ENCODE data around the gene TMEM132D.

DNA sequence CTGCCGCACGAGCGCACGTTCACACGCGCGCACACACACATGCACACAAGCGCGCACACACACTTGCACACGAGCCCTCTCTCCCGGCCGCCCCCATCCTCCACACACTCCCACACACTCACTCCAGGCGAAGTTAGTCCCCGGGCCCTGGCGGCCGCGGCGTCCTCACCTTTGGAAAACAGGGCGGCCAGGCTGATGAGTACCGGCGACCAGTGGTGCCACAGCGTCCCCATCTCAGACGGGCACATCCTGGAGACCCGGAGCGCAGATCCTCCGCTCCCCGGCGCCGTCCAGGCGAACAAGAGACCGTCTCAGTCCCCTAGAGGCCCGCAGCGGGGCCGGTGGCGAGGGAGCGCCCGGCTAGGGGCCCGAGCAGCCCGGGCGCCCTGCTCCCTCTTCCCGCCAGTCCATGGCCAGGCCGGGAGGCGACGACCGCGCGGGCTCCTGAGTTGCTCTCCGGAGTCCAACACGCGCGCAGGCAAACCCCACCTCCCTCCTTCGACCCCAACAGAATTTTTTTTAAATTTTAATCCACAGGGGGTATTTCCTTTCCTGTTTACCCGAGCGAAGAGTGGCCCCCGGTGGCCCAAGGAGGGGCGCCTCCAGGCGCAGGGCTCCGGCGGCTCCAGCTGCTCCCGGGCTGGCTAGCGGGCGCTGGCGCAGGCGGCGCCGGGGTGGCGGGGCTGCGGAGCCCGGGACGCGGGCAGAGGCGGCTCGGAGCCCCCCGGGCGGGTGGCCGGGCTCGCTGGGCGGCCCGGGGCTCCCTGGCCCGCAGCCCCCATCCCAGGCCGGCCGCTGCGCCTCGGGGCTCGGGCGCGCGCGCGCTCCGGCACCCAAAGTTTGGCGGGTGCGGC is 506 bp downstream of the TMEM132D start:
- TF ChIP-seq, protein P1, sequence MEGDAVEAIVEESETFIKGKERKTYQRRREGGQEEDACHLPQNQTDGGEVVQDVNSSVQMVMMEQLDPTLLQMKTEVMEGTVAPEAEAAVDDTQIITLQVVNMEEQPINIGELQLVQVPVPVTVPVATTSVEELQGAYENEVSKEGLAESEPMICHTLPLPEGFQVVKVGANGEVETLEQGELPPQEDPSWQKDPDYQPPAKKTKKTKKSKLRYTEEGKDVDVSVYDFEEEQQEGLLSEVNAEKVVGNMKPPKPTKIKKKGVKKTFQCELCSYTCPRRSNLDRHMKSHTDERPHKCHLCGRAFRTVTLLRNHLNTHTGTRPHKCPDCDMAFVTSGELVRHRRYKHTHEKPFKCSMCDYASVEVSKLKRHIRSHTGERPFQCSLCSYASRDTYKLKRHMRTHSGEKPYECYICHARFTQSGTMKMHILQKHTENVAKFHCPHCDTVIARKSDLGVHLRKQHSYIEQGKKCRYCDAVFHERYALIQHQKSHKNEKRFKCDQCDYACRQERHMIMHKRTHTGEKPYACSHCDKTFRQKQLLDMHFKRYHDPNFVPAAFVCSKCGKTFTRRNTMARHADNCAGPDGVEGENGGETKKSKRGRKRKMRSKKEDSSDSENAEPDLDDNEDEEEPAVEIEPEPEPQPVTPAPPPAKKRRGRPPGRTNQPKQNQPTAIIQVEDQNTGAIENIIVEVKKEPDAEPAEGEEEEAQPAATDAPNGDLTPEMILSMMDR (IDR thresholded peaks at IDR 0.05; ENCODE audit: insufficient read depth, low read length, poor library complexity, severe bottlenecking): no peak
- no peak for TF ChIP-seq EZH2phosphoT487 (conservative IDR thresholded peaks at IDR 0.05; ENCODE audit: low read length)

Data from SU-DHL-6 (cell line).